Measurements from ENCODE around the gene PCDHB16.
"Not testable (repeated sequence)": the region's sequence is repeated elsewhere in the genome, so short reads cannot be mapped to it uniquely, and the experiment has no call there.

Gene PCDHB16

DNA sequence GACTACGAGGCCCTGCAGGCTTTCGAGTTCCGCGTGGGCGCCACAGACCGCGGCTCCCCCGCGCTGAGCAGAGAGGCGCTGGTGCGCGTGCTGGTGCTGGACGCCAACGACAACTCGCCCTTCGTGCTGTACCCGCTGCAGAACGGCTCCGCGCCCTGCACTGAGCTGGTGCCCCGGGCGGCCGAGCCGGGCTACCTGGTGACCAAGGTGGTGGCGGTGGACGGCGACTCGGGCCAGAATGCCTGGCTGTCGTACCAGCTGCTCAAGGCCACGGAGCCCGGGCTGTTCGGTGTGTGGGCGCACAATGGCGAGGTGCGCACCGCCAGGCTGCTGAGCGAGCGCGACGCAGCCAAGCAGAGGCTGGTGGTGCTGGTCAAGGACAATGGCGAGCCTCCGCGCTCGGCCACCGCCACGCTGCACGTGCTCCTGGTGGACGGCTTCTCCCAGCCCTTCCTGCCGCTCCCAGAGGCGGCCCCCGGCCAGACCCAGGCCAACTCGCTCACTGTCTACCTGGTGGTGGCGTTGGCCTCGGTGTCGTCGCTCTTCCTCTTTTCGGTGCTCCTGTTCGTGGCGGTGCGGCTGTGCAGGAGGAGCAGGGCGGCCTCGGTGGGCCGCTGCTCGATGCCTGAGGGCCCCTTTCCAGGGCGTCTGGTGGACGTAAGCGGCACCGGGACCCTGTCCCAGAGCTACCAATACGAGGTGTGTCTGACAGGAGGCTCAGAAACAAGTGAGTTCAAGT lies 2.1 kb downstream of the PCDHB16 start:
- DNase-seq = not testable (repeated sequence)

DNA sequence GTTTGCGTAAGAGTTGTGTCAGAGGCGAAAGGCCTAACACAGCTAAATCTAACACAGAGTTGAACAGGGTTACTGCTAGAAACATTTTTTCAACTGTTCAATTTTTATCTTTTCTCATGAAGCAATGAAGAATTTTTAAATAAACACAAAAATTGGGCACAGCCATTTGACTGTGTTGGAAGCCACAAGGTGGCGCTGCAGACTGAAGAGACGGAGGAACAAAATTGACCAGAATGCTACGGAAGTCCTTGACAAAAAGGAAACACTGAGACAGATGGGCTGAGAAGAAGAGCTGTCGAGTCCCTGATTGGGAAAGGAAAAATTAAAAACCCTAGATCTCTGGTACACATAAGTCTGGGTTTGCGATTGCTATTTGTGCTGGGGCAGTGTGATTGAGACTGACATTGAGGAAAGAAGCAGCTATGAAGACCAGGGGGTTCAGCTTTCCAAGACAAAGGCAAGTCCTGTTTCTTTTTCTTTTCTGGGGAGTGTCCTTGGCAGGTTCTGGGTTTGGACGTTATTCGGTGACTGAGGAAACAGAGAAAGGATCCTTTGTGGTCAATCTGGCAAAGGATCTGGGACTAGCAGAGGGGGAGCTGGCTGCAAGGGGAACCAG lies 4.8 kb downstream of the PCDHB16 start, which contains the start of gene PCDHB9:
Gene PCDHB9, plus strand, starts transcription at position 265 of the 616 bp plus-strand sequence. Its CDS starts 158 bp downstream, at position 423.
- no peak for DNase-seq

GRCh38 chr5:141188682-141189081 lies 6.5 kb downstream of the PCDHB16 start:
- not testable (repeated sequence) for DNase-seq

DNA sequence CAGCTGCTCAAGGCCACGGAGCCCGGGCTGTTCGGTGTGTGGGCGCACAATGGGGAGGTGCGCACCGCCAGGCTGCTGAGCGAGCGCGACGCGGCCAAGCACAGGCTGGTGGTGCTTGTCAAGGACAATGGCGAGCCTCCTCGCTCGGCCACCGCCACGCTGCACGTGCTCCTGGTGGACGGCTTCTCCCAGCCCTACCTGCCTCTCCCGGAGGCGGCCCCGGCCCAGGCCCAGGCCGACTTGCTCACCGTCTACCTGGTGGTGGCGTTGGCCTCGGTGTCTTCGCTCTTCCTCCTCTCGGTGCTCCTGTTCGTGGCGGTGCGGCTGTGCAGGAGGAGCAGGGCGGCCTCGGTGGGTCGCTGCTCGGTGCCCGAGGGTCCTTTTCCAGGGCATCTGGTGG lies 6.9 kb downstream of the PCDHB16 start:
- DNase-seq = not testable (repeated sequence)

- no peak for DNase-seq
These were observed 10.0 kb downstream of the PCDHB16 start, which contains the start of gene PCDHB10 for GRCh38 chr5:141192110-141192725. Gene PCDHB10, plus strand, starts transcription at chr5:141192353. Its CDS starts 200 bp downstream, at chr5:141192553.

- DNase-seq = not testable (repeated sequence)
These were observed 12.1 kb downstream of the PCDHB16 start for GRCh38 chr5:141194332-141194731.

DNA sequence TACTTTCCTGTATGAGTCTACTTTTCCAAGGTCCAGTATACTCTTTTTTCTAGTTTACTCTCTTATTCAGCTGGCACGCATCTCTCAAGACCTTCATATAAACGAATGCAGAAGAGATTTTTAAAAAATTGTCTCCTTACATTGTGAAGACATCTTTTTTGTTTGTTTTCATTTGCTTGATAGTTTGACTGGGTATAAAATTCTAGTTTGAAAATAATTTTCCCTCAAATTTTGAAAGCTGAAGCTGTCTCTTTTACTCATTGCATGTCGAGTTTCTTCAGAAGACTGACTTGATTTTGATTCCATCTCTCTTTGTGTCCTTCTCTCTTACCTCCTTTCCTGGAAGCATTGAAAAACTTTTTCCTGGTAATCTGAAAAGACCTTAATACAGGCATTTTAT lies 14.2 kb downstream of the PCDHB16 start:
- no peak for DNase-seq

- DNase-seq = no peak
These were observed 17.4 kb downstream of the PCDHB16 start, which contains the start of gene PCDHB11 for GRCh38 chr5:141199359-141200235. Gene PCDHB11, plus strand, starts transcription at chr5:141199627. Its CDS starts 148 bp downstream, at chr5:141199775.

DNA sequence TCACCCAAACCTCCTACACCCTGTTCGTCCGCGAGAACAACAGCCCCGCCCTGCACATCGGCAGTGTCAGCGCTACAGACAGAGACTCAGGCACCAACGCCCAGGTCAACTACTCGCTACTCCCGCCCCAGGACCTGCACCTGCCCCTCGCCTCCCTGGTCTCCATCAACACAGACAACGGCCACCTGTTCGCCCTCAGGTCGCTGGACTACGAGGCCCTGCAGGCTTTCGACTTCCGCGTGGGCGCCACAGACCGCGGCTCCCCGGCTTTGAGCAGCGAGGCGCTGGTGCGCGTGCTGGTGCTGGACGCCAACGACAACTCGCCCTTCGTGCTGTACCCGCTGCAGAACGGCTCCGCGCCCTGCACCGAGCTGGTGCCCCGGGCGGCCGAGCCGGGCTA lies 18.9 kb downstream of the PCDHB16 start:
- not testable (repeated sequence) for DNase-seq

- not testable (repeated sequence) for DNase-seq
These were observed 19.5 kb downstream of the PCDHB16 start for GRCh38 chr5:141201646-141202045.

DNA sequence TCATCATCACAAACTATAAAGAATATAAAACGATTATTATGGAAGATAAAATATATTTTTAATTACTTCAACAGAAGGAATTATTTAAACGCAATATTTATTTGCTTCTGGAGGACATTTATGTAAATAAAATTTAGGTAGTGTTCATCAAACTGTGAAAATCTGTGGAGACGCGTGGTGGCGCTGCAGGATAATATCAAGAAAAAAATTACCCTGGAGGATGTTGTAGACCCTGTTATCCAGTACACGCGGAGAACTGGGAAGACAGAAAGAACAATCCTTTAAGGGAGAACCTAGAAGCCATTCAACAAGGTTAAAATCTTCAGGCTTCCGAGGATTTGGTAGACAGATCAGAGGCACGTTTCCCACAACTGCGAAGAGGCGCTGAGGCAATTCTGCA lies 26.3 kb downstream of the PCDHB16 start, which contains the start of gene PCDHB12:
Gene PCDHB12, plus strand, starts transcription at position 242 of the 400 bp plus-strand sequence. CDS start 189 bp downstream, outside the sequence.
- no peak for DNase-seq

GRCh38 chr5:141210281-141210680 lies 28.1 kb downstream of the PCDHB16 start:
- not testable (repeated sequence) for DNase-seq

DNA sequence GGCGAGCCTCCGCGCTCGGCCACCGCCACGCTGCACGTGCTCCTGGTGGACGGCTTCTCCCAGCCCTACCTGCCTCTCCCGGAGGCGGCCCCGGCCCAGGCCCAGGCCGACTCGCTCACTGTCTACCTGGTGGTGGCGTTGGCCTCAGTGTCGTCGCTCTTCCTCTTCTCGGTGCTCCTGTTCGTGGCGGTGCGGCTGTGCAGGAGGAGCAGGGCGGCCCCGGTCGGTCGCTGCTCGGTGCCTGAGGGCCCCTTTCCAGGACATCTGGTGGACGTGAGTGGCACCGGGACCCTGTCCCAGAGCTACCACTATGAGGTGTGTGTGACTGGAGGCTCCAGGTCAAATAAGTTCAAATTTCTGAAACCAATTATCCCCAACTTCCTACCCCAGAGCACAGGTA lies 28.7 kb downstream of the PCDHB16 start:
- not testable (repeated sequence) for DNase-seq

GRCh38 chr5:141213656-141214339 lies 31.6 kb downstream of the PCDHB16 start, which contains the start of gene PCDHB13:
Gene PCDHB13, plus strand, starts transcription at chr5:141213919. Its CDS starts 205 bp downstream, at chr5:141214124.
- not testable (repeated sequence) for DNase-seq

DNA sequence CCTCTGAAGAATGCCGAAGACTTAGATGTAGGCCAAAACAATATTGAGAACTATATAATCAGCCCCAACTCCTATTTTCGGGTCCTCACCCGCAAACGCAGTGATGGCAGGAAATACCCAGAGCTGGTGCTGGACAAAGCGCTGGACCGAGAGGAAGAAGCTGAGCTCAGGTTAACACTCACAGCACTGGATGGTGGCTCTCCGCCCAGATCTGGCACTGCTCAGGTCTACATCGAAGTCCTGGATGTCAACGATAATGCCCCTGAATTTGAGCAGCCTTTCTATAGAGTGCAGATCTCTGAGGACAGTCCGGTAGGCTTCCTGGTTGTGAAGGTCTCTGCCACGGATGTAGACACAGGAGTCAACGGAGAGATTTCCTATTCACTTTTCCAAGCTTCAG lies 32.4 kb downstream of the PCDHB16 start:
- not testable (repeated sequence) for DNase-seq

DNA sequence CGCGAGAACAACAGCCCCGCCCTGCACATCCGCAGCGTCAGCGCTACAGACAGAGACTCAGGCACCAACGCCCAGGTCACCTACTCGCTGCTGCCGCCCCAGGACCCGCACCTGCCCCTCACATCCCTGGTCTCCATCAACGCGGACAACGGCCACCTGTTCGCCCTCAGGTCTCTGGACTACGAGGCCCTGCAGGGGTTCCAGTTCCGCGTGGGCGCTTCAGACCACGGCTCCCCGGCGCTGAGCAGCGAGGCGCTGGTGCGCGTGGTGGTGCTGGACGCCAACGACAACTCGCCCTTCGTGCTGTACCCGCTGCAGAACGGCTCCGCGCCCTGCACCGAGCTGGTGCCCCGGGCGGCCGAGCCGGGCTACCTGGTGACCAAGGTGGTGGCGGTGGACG lies 33.3 kb downstream of the PCDHB16 start:
- not testable (repeated sequence) for DNase-seq

GRCh38 chr5:141216035-141216434 lies 33.8 kb downstream of the PCDHB16 start:
- not testable (repeated sequence) for DNase-seq

DNA sequence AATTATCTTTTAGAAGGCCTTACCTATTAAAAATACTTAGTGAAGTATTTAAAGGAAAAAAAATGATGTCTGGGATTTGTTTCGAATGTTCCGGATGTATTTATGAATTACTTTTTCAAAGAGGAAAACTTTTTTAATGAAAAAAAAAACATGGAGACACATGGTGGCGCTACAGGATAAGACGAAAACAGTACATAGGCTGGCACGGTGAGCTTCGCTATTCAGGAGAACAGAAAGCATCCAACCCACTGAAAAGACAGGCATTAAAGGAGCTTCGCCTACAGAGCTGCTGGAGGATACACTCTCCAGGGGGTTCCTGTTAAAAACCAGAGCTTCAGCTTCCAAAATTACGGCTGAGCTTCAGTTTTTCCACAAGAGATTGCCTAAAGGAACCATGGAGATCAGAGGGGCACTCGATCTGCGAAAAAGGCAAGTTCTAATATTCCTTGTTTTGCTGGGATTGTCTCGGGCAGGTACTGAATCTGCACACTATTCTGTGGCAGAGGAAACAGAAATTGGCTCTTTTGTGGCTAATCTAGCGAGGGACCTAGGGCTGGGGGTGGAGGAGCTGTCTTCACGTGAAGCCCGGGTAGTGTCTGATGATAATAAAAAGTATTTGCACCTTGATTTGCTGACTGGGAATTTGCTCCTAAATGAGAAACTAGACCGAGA lies 41.1 kb downstream of the PCDHB16 start, which contains the start of gene PCDHB14:
Gene PCDHB14, plus strand, starts transcription at position 232 of the 672 bp plus-strand sequence. Its CDS starts 163 bp downstream, at position 395.
- no peak for DNase-seq

DNA sequence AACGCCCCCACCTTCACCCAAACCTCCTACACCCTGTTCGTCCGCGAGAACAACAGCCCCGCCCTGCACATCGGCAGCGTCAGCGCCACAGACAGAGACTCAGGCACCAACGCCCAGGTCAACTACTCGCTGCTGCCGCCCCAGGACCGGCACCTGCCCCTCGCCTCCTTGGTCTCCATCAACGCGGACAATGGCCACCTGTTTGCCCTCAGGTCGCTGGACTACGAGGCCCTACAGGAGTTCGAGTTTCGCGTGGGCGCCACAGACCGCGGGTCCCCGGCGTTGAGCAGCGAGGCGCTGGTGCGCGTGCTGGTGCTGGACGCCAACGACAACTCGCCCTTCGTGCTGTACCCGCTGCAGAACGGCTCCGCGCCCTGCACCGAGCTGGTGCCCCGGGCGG lies 42.7 kb downstream of the PCDHB16 start:
- DNase-seq = not testable (repeated sequence)

DNA sequence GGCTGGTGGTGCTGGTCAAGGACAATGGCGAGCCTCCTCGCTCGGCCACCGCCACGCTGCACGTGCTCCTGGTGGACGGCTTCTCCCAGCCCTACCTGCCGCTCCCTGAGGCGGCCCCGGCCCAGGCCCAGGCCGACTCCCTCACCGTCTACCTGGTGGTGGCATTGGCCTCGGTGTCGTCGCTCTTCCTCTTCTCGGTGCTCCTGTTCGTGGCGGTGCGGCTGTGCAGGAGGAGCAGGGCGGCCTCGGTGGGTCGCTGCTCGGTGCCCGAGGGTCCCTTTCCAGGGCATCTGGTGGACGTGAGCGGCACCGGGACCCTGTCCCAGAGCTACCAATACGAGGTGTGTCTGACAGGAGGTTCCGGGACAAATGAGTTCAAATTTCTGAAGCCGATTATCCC lies 43.2 kb downstream of the PCDHB16 start:
- not testable (repeated sequence) for DNase-seq
